Hepatocyte (in vitro differentiated cells): ENCODE measurements around the gene ASTE1. TPM values are rescaled to one million over a fixed set of nuclear protein-coding genes. Genes with fewer than 3 reads are reported as not detected.
A peak's percentile ranks its signal among the peaks of the same experiment; 100 is the strongest.

Experiments used
- DNase-seq: peaks from one replicate; pipeline ENCODE4 v3.0.0-alpha.2; 2016; ENCODE audit warnings: low spot score
- H2AFZ ChIP-seq: fragments of 200-600 bp; sonication (generic); 2 replicates; pipeline ENCODE4 v1.6.0; 2016; ENCODE audit warnings: antibody characterized with exemption, mild to moderate bottlenecking
- H3K27ac ChIP-seq: fragments of 200-600 bp; sonication (generic); 2 replicates; pipeline ENCODE4 v1.5.1; 2016; ENCODE audit warnings: mild to moderate bottlenecking
- H3K27me3 ChIP-seq: fragments of 200-600 bp; sonication (generic); 2 replicates; pipeline ENCODE4 v1.6.1; 2016
- H3K36me3 ChIP-seq: fragments of 200-600 bp; sonication (generic); replicated peaks from 2 replicates; pipeline ENCODE4 v1.5.1; 2016; ENCODE audit warnings: low read depth; ENCODE audit not compliant: insufficient read depth
- H3K4me1 ChIP-seq: fragments of 200-600 bp; sonication (generic); 2 replicates; pipeline ENCODE4 v1.5.1; 2016; ENCODE audit warnings: mild to moderate bottlenecking, moderate library complexity; ENCODE audit not compliant: insufficient read depth
- H3K4me2 ChIP-seq: fragments of 200-600 bp; sonication (generic); 2 replicates; pipeline ENCODE4 v1.6.0; 2016
- H3K4me3 ChIP-seq: fragments of 200-600 bp; sonication (generic); 2 replicates; pipeline ENCODE4 v1.5.1; 2016; ENCODE audit warnings: mild to moderate bottlenecking
- H3K79me2 ChIP-seq: fragments of 200-600 bp; sonication (generic); 2 replicates; pipeline ENCODE4 v1.6.0; 2017; ENCODE audit warnings: mild to moderate bottlenecking
- H3K9me2 ChIP-seq: fragments of 200-600 bp; sonication (generic); replicated peaks from 2 replicates; pipeline ENCODE4 v1.6.0; 2017; ENCODE audit warnings: mild to moderate bottlenecking; ENCODE audit not compliant: insufficient read depth
- H3K9me3 ChIP-seq: fragments of 200-600 bp; sonication (generic); 2 replicates; pipeline ENCODE4 v1.5.1; 2016; ENCODE audit warnings: low read depth, mild to moderate bottlenecking
- H4K20me1 ChIP-seq: fragments of 200-600 bp; sonication (generic); 2 replicates; pipeline ENCODE4 v1.6.0; 2016; ENCODE audit warnings: mild to moderate bottlenecking; ENCODE audit not compliant: insufficient read depth, poor library complexity, severe bottlenecking
- CTCF ChIP-seq: fragments of 200-600 bp; sonication (generic); IDR thresholded peaks from 2 replicates; pipeline ENCODE4 v1.5.1; 2016; ENCODE audit warnings: antibody characterized with exemption, mild to moderate bottlenecking; ENCODE audit not compliant: poor library complexity
- WGBS: methylation state at CpG from one replicate; pipeline ENCODE4 v1.1.6; 2016; ENCODE audit warnings: low lambda C conversion rate; ENCODE audit errors: missing lambda C conversion rate; 5-methylcytosine and 5-hydroxymethylcytosine counted together
- polyA plus RNA-seq: library from polyadenylated mRNA; unstranded; fragments of >200 nt; fragmentation: Nextera tagmentation; extraction: Ambion mirVana; gene quantifications from 2 replicates; pipeline ENCODE4 v1.2.1, GENCODE V29; 2016
- total RNA-seq: library from RNA; depleted of rRNA; stranded (reverse); fragments of >200 nt; gene quantifications from 2 replicates; pipeline ENCODE4 v1.2.3, GENCODE V29; 2014

The ASTE1 gene
- total and polyA plus RNA-seq, 2 experiments from 2014 or later, result 5.1 to 5.3 TPM

- Histone ChIP-seq H3K27ac (peak overlapping the region; percentile 49), H4K20me1 (no peaks in the 10 kb centered on the region), H3K36me3 (no peaks in the 10 kb centered on the region), H3K9me2 (no peaks in the 10 kb centered on the region), H3K4me2 (no peak overlapping the region), H3K4me1 (no peaks in the 10 kb centered on the region), H3K79me2 (no peaks in the 10 kb centered on the region), H3K4me3 (no peak overlapping the region), H2AFZ (no peak overlapping the region), H3K27me3 (no peaks in the 10 kb centered on the region), H3K9me3 (no peaks in the 10 kb centered on the region)
- 67% methylated on average over 3 of the region's 3 CpGs for WGBS
- no peak for TF ChIP-seq CTCF
- peak; percentile 13 for DNase-seq
Measured at GRCh38 chr3:130963878-130964277, 62.7 kb downstream of the ASTE1 start.

Other genes with a start within 250 kb of the ASTE1 start
- gene ATP2C1, start 132.7 kb downstream of the ASTE1 start, total RNA-seq, result 88.2 and 99.4 TPM in 2 replicates
- gene ATP2C1, start 132.7 kb downstream of the ASTE1 start, polyA plus RNA-seq, result 31.5 and 33.4 TPM in 2 replicates
- 5.5 and 13.7 TPM in 2 replicates for gene NEK11, start 52 bp upstream of the ASTE1 start, total RNA-seq
- gene NEK11, start 52 bp upstream of the ASTE1 start, polyA plus RNA-seq, result 3.5 and 3.9 TPM in 2 replicates